Stimulated activated naive B cell treated with anti-CD40 and anti-IgM and Interleukin-4, amounts not matched to agents 10 μg/mL and 1 μg/mL and 100 μg/mL, for 72 hours (primary cell): ENCODE results near the gene OR2L3.

Experiments used
- ATAC-seq, 2 donors: fragments of 150-1000 bp; cut with Tn5 transposase; replicated peaks; 2 replicates each; pipeline ENCODE4 v1.10.0; 2021; ENCODE audit warnings: moderate library complexity in 1 of 2
- DNase-seq: peaks from one replicate; pipeline ENCODE4 v3.0.0; 2021
- H3K27ac Mint-ChIP-seq: one replicate; pipeline ENCODE4 v1.8.0; 2022; ENCODE audit warnings: mild to moderate bottlenecking, mixed read lengths
- H3K27me3 Mint-ChIP-seq, 2 donors: one replicate each; pipeline ENCODE4 v1.8.0; 2022; ENCODE audit warnings: mixed read lengths in 2 of 2
- H3K36me3 Mint-ChIP-seq, 2 donors: one replicate each; pipeline ENCODE4 v1.8.0; 2022; ENCODE audit warnings: mixed read lengths in 2 of 2, mild to moderate bottlenecking in 1 of 2
- H3K4me1 Mint-ChIP-seq, 2 donors: one replicate each; pipeline ENCODE4 v1.8.0; 2022; ENCODE audit warnings: mixed read lengths in 2 of 2, mild to moderate bottlenecking in 1 of 2
- H3K4me3 Mint-ChIP-seq, 2 donors: one replicate each; pipeline ENCODE4 v1.8.0; 2022; ENCODE audit warnings: mild to moderate bottlenecking in 2 of 2, mixed read lengths in 2 of 2, moderate library complexity in 1 of 2
- H3K9me3 Mint-ChIP-seq, 2 donors: one replicate each; pipeline ENCODE4 v1.8.0; 2022; ENCODE audit warnings: mixed read lengths in 2 of 2, mild to moderate bottlenecking in 1 of 2

OR2L3 gene

DNA sequence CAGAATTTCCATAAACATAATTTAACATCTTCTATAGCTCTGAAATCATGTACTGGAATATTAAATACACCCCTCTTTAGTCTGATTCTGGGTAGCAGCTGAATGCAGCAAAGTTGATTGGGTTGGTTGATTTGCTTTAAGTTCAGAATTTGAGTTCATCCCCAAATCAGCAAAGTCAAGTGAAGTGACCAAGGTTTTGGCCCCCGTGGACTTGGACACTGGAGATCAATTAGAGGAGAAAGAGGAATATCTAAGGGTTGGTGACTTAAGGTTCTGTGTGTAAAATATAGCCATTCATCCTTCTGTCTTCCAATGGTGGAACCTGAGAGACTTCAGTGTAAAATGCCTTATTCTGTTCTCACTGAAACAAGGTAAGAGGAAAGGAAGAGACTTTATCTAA, 48.2 kb downstream of the OR2L3 start, which contains the start of gene OR2L13:
TSS of gene OR2L13 (plus strand) at position 301 of the 400 bp plus-strand sequence. CDS start 4,192 bp downstream, outside the sequence.
- Mint-ChIP-seq H3K27ac (no peak within 1 kb of the TSS), H3K4me3 (no peak within 1 kb of the TSS), H3K27me3 (no peaks in the 10 kb centered on the region), H3K36me3 (no peaks in the 10 kb centered on the region), H3K4me1 (no peaks in the 10 kb centered on the region), H3K9me3 (peaks cover 0 to 2% of the 10 kb centered on the region in 2 donors)
- DNase-seq (no peak), ATAC-seq (no peak)

- H3K27me3 Mint-ChIP-seq = no peaks in the 10 kb centered on the region
- no peaks in the 10 kb centered on the region for H3K4me1 Mint-ChIP-seq
- DNase-seq (no peak), ATAC-seq (no peak)
- no peaks in the 10 kb centered on the region for H3K36me3 Mint-ChIP-seq
- H3K9me3 Mint-ChIP-seq = no peaks in the 10 kb centered on the region
- H3K27ac Mint-ChIP-seq = no peak overlapping the region
- H3K4me3 Mint-ChIP-seq = no peak overlapping the region
These were observed 51.9 kb downstream of the OR2L3 start for GRCh38 chr1:248098529-248098928.

DNA sequence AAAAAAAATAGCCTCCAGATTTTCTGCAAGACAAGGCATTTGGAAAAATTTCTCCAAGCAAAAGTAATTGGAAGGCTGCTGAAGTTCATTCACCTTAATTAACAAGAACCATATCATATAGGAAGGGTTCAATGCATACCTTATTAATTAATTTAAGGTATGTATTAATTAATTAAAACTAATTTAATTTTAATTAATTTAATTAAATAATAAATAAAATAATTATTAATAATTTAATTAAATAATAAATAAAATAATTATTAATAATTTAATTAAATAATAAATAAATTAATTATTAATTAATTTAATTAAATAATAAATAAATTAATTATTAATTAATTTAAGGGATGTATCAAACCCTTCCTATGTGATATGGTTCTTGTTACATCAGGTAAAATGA, 56.2 kb downstream of the OR2L3 start:
- Mint-ChIP-seq H3K4me3 (no peak overlapping the region), H3K4me1 (no peaks in the 10 kb centered on the region), H3K36me3 (no peaks in the 10 kb centered on the region), H3K27ac (no peak overlapping the region), H3K27me3 (no peaks in the 10 kb centered on the region), H3K9me3 (peaks cover 4 to 14% of the 10 kb centered on the region in 2 donors)
- DNase-seq (no peak), ATAC-seq (no peak)

- peaks cover 7% of the 10 kb centered on the region in 2 donors for H3K36me3 Mint-ChIP-seq
- DNase-seq (no peak), ATAC-seq (no peak)
- H3K27ac Mint-ChIP-seq = no peak overlapping the region
- H3K4me1 Mint-ChIP-seq = no peaks in the 10 kb centered on the region
- H3K27me3 Mint-ChIP-seq = no peaks in the 10 kb centered on the region
- H3K4me3 Mint-ChIP-seq = no peak overlapping the region
- peaks cover 27% of the 10 kb centered on the region in 2 donors for H3K9me3 Mint-ChIP-seq
These were observed 64.5 kb downstream of the OR2L3 start for GRCh38 chr1:248111157-248111556.
